ENCODE results near the gene UCK1. TPM values are rescaled to one million over a fixed set of nuclear protein-coding genes. Genes with fewer than 3 reads are reported as not detected.

UCK1 gene
- total and polyA plus RNA-seq, 10 of the 15 experiments (the other 5 are each of a cell fraction or from before 2014, with no cell fraction given): 0.31 to 27.0 (median 18.7) TPM

GRCh38 chr9:131555841-131556673 is 25.0 kb upstream of the UCK1 start:
- ATAC-seq: no peak
- Histone ChIP-seq H3K9me3 (replicated peaks; ENCODE audit: control insufficient read depth, insufficient read depth, low read length) (no peaks in the 10 kb centered on the region; the same call in 2 of the 3 replicates), H3K4me1 (ENCODE audit: control insufficient read depth, insufficient read depth, low read length) (no peaks in the 10 kb centered on the region), H2AFZ (ENCODE audit: control insufficient read depth, low read depth, low read length) (no peak overlapping the region), H4K20me1 (ENCODE audit: control insufficient read depth, insufficient read depth) (no peaks in the 10 kb centered on the region), H3K9ac (ENCODE audit: control insufficient read depth, insufficient read depth, low read length) (no peak overlapping the region), H3K27me3 (replicated peaks in 1 of 2; ENCODE audit: control insufficient read depth in 2 of 2, insufficient read depth in 2 of 2, low read length in 1 of 2) (no peaks in the 10 kb centered on the region), H3K4me2 (ENCODE audit: control insufficient read depth, insufficient read depth) (no peak overlapping the region), H3K79me2 (ENCODE audit: control insufficient read depth, insufficient read depth, low read length) (no peaks in the 10 kb centered on the region), H3K27ac (ENCODE audit: control insufficient read depth, insufficient read depth) (no peak overlapping the region), H3K4me3 (no peak overlapping the region), H3K36me3 (ENCODE audit: control insufficient read depth in 2 of 2, insufficient read depth in 2 of 2, low read length in 1 of 2) (no peaks in the 10 kb centered on the region)
- intact Hi-C loops (cut with micrococcal nuclease; ENCODE audit: unreplicated experiment) (no loop called here), in situ Hi-C loops (cut with MboI) (no loop called here)
- CTCF ChIA-PET: no interaction called here
- no TSS peak for BruUV-seq (replicated peaks)
- 70% methylated on average over 13 of the region's 15 CpGs for WGBS (ENCODE audit: insufficient coverage, insufficient replicate concordance, low lambda C conversion rate, missing lambda C conversion rate)
- RAD21 ChIA-PET (ENCODE audit: unreplicated experiment): no interaction called here
- DNase-seq (ENCODE audit: low read depth, low spot score): no peak
- POLR2A ChIA-PET: no interaction called here
- FAIRE-seq: no peak
- SMC1A ChIA-PET (ENCODE audit: uncharacterized antibody, unreplicated experiment): no interaction called here
- TF ChIP-seq HDGF (IDR thresholded peaks at IDR 0.05): no peak
- no peak for TF ChIP-seq ZNF687 (IDR thresholded peaks at IDR 0.05)
- TF ChIP-seq MEF2A (IDR thresholded peaks at IDR 0.05; ENCODE audit: insufficient read depth, low read depth, low read length): no peak
- no peak for TF ChIP-seq ATF2 (IDR thresholded peaks at IDR 0.05; ENCODE audit: low read length)
- no peak for TF ChIP-seq DPF2 (IDR thresholded peaks at IDR 0.05)
- TF ChIP-seq ATF7 (IDR thresholded peaks at IDR 0.05; ENCODE audit: low read depth): no peak
- no peak for TF ChIP-seq CTCF (IDR thresholded peaks at IDR 0.05 in 2 of 3, conservative IDR thresholded peaks at IDR 0.05 in 1 of 3; ENCODE audit: control insufficient read depth in 2 of 3, extremely low read depth in 1 of 3, insufficient read depth in 1 of 3, low read depth in 3 of 3, low read length in 3 of 3)
- TF ChIP-seq, protein P1, sequence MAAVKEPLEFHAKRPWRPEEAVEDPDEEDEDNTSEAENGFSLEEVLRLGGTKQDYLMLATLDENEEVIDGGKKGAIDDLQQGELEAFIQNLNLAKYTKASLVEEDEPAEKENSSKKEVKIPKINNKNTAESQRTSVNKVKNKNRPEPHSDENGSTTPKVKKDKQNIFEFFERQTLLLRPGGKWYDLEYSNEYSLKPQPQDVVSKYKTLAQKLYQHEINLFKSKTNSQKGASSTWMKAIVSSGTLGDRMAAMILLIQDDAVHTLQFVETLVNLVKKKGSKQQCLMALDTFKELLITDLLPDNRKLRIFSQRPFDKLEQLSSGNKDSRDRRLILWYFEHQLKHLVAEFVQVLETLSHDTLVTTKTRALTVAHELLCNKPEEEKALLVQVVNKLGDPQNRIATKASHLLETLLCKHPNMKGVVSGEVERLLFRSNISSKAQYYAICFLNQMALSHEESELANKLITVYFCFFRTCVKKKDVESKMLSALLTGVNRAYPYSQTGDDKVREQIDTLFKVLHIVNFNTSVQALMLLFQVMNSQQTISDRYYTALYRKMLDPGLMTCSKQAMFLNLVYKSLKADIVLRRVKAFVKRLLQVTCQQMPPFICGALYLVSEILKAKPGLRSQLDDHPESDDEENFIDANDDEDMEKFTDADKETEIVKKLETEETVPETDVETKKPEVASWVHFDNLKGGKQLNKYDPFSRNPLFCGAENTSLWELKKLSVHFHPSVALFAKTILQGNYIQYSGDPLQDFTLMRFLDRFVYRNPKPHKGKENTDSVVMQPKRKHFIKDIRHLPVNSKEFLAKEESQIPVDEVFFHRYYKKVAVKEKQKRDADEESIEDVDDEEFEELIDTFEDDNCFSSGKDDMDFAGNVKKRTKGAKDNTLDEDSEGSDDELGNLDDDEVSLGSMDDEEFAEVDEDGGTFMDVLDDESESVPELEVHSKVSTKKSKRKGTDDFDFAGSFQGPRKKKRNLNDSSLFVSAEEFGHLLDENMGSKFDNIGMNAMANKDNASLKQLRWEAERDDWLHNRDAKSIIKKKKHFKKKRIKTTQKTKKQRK (IDR thresholded peaks at IDR 0.05; ENCODE audit: low read depth, low read length): no peak
- TF ChIP-seq CREM (IDR thresholded peaks at IDR 0.05; ENCODE audit: low read depth): no peak
- no peak for TF ChIP-seq RAD51 (IDR thresholded peaks at IDR 0.05)
